Measurements from ENCODE around the gene CDK19.
A peak's percentile ranks its signal among the peaks of the same experiment; 100 is the strongest.

The CDK19 gene

GRCh38 chr6:110655821-110656220 is 159.4 kb downstream of the CDK19 start:
- no peak for DNase-seq

DNA sequence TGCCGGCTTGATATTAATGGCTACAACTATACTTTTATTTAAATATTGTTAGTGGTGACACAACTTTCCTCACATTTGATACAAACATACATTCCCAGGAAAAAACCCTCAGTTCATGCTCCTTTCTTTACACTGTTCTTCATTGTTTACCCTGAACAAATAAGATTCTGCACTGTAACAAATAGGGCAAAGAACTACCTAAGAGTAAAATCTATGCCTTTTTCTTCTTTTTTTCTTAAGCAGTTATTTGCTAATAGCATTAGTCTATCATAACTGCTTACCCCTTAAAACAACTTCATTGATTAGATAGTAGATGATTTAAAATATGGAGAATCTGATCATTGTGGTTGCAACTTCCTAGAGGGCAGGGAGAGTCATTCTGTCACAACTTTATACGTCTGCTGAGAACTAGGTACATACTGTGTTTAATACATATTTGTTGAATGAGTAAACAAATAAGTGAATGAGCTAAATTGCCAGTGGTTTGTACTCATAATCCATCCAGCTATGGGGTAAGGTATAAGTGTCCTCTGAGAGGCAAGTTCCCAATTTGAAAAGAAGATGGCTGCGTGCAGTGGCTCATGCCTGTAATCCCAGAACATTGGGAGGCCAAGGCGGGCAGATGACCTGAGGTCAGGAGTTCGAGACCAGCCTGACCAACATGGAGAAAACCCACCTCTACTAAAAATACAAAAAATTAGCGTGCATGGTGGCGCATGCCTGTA is 161.0 kb downstream of the CDK19 start:
- DNase-seq, result no peak

DNA sequence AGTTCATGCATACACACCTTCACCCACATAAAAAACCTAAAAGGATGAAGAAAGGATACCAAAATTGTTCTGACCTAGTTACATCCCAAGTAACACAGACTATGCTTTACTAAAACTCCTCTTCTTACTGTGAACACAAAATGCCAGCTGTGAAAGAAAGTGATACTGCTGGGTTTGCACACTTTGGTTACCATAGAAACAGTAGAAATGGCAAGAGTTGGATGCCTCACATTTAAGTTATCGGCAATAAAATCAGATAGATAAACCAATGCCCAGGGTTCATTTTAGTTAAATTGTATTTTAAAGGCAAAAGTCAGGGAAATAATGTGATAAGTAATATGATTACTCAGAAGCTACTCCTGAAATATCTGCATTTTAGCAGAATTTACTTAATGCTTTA is 161.9 kb downstream of the CDK19 start:
- DNase-seq, result no peak

DNA sequence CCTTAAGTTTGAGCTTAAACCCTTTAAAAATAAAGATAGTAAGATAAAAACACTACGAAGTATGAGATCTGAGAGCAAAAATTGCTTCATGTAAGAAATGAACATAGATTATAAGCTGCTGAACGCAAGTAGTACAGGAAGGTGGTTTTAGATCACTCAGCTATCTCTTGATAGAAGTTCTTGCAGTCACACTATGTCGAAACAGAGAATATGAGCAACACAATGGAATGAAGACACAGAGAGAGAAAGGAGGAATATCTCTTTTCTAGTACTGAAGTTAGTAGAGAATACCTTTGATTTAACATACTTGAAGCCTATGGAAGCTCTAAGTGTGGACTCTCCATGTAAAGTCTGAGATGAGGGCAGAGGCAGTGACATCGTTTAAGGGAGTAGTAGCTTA is 162.7 kb downstream of the CDK19 start:
- DNase-seq, result no peak

DNA sequence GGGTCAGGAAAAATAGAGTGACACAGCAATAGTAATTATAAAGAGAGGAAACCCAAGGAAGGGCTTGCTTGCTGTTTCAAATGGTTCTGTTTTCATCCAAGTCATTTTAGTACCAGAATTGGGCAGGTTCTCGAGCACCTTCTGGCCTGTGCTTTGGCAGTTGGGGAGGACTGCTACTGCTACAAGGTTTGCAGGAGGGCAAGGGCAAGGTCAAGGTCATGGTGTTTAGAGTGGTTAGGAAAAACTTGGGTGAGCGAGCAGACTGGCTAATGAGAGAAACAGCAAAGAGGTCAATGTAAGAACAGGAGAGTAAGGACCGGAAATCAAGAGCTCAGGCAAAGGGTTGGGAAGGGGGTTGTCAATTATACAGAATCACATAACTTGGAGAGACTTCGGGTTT is 164.5 kb downstream of the CDK19 start:
- no peak for DNase-seq

- DNase-seq, result no peak
Observed at GRCh38 chr6:110649704-110650103, 165.6 kb downstream of the CDK19 start.

- no peak for DNase-seq
Observed at GRCh38 chr6:110646951-110647910, 168.0 kb downstream of the CDK19 start.

- DNase-seq, result no peak
Observed at GRCh38 chr6:110646419-110646698, 168.9 kb downstream of the CDK19 start.

- DNase-seq, result no peak
Observed at GRCh38 chr6:110645685-110646418, 169.4 kb downstream of the CDK19 start.

DNA sequence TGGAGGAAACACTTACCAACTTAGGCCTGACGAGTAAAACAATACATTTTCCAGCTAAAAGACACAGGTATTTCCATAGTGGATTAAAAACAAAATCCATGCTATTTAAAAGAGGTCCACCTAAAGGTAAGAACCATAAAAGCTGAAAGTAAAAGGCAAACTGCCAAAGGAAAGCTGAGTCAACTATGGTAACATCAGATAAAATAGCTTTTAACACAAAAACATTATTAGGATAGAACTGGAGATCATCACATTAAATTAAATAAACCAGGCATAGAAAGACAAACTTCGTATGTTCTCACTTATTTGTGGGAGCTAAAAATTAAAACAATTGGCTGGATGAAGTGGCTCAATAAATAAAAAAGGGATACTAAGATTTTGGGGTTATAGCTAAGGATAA is 172.1 kb downstream of the CDK19 start:
- DNase-seq, result no peak

DNA sequence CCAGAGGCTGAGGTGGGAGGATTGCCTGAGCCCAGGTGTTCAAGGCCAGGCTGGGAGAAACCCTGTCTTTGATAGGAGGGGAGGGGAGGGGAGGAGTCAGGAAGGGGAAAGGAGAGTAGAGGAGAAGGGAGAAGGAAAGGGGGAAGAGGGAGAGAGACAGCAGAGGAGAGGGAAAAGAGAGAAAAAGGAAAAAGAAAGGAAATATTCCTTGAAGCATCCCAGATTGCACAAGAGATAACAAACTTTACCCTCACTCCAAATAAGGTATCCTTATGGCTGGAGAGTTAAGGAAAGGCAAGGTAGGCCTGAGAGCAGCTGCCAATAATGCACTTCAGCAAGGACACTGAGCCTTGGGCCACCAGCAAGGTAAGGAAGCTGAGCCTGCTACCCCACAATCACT is 172.6 kb downstream of the CDK19 start:
- no peak for DNase-seq

DNA sequence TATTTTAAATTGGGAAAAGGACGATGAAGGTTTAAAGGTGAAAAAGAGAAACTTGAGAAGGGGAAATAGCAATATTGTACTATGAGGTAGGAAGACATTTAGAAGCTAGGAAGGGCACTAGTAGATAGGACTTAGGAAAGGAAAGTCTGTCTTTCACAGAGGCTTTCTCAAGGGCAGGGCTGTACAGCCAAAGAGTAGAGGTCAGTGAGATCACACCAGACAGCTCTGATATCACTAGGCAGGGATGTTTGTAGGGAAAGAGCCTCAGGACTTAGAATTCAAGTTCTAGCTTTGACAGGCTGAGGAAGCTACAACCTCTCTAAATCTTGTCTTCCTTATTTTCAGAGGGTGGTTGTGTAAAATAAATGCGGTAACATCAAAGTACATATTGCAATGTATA is 178.5 kb downstream of the CDK19 start:
- no peak for DNase-seq

- no peak for DNase-seq
Observed at GRCh38 chr6:110635096-110635495, 180.2 kb downstream of the CDK19 start.

DNA sequence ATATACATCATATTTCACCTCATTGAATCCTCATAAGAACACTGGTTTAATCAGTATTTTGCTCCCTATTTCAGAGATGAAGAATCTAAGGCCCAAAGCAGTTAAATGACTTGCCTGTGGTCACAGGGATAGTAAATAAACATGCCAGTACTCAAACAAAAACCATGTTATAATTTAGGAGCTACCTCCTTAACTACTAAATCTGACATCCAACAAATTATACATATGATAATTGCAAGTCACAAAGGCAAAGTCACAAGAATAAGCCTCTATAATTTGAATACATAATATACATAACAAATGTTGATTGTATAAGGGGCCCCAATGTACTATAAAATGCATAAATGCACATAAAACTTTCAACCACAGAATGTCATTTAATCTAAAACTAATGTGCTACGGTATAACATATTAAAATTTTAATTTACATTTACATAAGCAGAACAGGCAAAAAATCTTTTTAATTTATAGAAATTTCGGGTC is 181.5 kb downstream of the CDK19 start:
- no peak for DNase-seq

GRCh38 chr6:110629153-110629552 is 186.1 kb downstream of the CDK19 start:
- no peak for DNase-seq

DNA sequence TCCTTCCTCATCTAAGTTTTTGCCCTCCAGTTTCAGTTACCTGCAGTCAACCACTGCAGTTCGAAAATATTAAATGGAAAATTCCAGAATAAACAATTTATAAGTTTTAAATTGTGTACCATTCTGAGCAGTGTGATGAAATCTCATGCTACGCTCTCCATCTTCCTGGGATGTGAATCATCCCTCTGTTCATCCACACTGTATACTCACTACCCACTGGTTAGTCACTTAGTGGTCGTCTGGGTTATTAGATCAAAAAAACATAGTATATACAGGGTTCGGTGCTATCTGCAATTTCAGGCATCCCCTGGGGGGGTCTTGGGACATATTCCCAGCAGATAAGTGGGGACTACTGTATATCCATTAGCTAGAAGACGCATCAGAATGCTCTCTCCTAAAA is 186.9 kb downstream of the CDK19 start:
- DNase-seq, result peak; percentile 56

- no peak for DNase-seq
Observed at GRCh38 chr6:110626442-110626841, 188.8 kb downstream of the CDK19 start.

- no peak for DNase-seq
Observed at GRCh38 chr6:110625883-110626282, 189.4 kb downstream of the CDK19 start.

- no peak for DNase-seq
Observed at GRCh38 chr6:110622912-110623578, 192.2 kb downstream of the CDK19 start.

DNA sequence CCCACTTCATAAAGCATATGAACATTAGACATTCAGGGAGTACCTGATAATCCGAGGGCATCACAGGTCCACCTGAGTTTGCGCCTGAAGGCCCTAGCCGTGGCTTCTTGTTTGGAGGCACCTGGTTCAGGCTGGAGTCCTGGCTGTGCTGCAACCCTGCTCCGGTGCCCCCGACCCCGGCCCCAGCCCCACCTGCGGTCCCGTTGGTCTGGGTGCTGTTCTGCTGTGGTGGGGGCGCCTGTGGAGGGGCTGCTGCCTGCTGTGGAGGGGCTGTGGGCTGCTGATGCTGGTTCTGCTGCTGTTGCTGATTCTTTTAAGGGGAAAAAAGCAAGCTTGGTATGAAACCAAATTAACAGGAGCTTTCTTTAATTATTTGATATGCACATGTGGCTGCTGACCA is 194.2 kb downstream of the CDK19 start:
- no peak for DNase-seq

DNA sequence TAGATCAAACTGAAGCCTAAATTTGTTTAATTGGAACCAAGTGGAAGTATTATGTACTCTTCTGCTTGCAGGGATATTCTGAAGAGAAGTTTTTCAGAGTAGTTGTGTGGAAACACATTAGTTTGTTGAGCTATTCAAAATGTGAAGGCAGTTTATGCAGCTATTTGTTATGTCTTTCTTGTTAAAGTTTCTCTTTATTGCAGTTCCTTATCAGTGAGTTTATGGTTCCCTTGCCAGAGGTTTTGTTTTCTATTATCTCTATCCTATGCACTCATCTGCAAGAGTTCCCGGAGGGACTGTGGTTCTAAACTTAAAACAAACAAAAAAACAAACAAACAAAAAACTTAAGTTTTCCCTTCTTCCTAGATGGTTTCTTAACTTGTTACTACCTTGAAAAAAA is 195.2 kb downstream of the CDK19 start:
- no peak for DNase-seq

- no peak for DNase-seq
Observed at GRCh38 chr6:110619275-110619908, 195.9 kb downstream of the CDK19 start.
